Smooth muscle cell (in vitro differentiated cells): ENCODE results near the gene PYGB. TPM values are rescaled to one million over a fixed set of nuclear protein-coding genes. Genes with fewer than 3 reads are reported as not detected.

Experiments
- DNase-seq: peaks from one replicate; lab custom pipeline; 2025; ENCODE audit not compliant: unreplicated experiment; lab: John Stamatoyannopoulos, UW
- H2AFZ ChIP-seq: fragments of 200-600 bp; sonication (generic); 2 replicates; pipeline ENCODE4 v1.6.0; 2016; ENCODE audit warnings: antibody characterized with exemption, low read depth, mild to moderate bottlenecking
- H3F3A ChIP-seq: fragments of 200-600 bp; sonication (generic); 2 replicates; pipeline ENCODE4 v1.6.0; 2017; ENCODE audit warnings: antibody characterized with exemption, low read depth
- H3K27ac ChIP-seq: fragments of 200-600 bp; sonication (generic); 2 replicates; pipeline ENCODE4 v1.5.1; 2016; ENCODE audit warnings: low read depth, mild to moderate bottlenecking
- H3K27me3 ChIP-seq: fragments of 200-600 bp; sonication (generic); 2 replicates; pipeline ENCODE4 v1.6.1; 2016; ENCODE audit warnings: low read depth, mild to moderate bottlenecking
- H3K36me3 ChIP-seq: fragments of 200-600 bp; sonication (generic); 2 replicates; pipeline ENCODE4 v1.5.1; 2016; ENCODE audit warnings: low read depth
- H3K4me1 ChIP-seq: fragments of 200-600 bp; sonication (generic); 2 replicates; pipeline ENCODE4 v1.5.1; 2016; ENCODE audit warnings: low read depth
- H3K4me2 ChIP-seq: fragments of 200-600 bp; sonication (generic); 2 replicates; pipeline ENCODE4 v1.6.0; 2016; ENCODE audit warnings: mild to moderate bottlenecking
- H3K4me3 ChIP-seq: fragments of 200-600 bp; sonication (generic); 2 replicates; pipeline ENCODE4 v1.5.1; 2016; ENCODE audit warnings: mild to moderate bottlenecking
- H3K79me2 ChIP-seq: fragments of 200-600 bp; sonication (generic); 2 replicates; pipeline ENCODE4 v1.6.0; 2016; ENCODE audit warnings: low read depth, mild to moderate bottlenecking
- H3K9ac ChIP-seq: fragments of 200-600 bp; sonication (generic); 2 replicates; pipeline ENCODE4 v1.6.0; 2016; ENCODE audit warnings: low read depth
- H3K9me3 ChIP-seq: fragments of 200-600 bp; sonication (generic); replicated peaks from 2 replicates; pipeline ENCODE4 v1.5.1; 2016; ENCODE audit warnings: low read depth
- H4K20me1 ChIP-seq: fragments of 200-600 bp; sonication (generic); 2 replicates; pipeline ENCODE4 v1.6.0; 2016; ENCODE audit warnings: low read depth
- CTCF ChIP-seq: fragments of 200-600 bp; sonication (generic); IDR thresholded peaks from 2 replicates; pipeline ENCODE4 v1.5.1; 2017; ENCODE audit warnings: borderline replicate concordance, mild to moderate bottlenecking, antibody characterized with exemption; ENCODE audit not compliant: insufficient read depth, poor library complexity, severe bottlenecking
- WGBS: methylation state at CpG from one replicate; pipeline ENCODE4 v1.1.7; 2016; ENCODE audit warnings: low lambda C conversion rate; 5-methylcytosine and 5-hydroxymethylcytosine counted together
- polyA plus RNA-seq: library from polyadenylated mRNA; unstranded; fragments of >200 nt; fragmentation: Nextera tagmentation; extraction: Ambion mirVana; gene quantifications from 2 replicates; pipeline ENCODE4 v1.2.1, GENCODE V29; 2016
- total RNA-seq: library from RNA; depleted of rRNA; stranded (reverse); fragments of >200 nt; gene quantifications from 2 replicates; pipeline ENCODE4 v1.2.3, GENCODE V29; 2014

The PYGB gene
- total and polyA plus RNA-seq, 2 experiments from 2014 or later = 31.8 to 39.4 TPM

- peaks cover 5% of the 10 kb centered on the region for H3F3A ChIP-seq
- H3K27ac ChIP-seq = no peak overlapping the region
- H2AFZ ChIP-seq = no peak overlapping the region
- WGBS = 85% methylated on average over 5 of the region's 5 CpGs
- DNase-seq = no peak
- H3K4me2 ChIP-seq = no peak overlapping the region
- no peaks in the 10 kb centered on the region for H3K27me3 ChIP-seq
- peaks cover 44% of the 10 kb centered on the region for H3K79me2 ChIP-seq
- H4K20me1 ChIP-seq = peaks cover 74% of the 10 kb centered on the region
- H3K4me3 ChIP-seq = no peak overlapping the region
- H3K36me3 ChIP-seq = no peaks in the 10 kb centered on the region
- no peak for TF ChIP-seq CTCF
- peaks cover 28% of the 10 kb centered on the region for H3K4me1 ChIP-seq
- no peak overlapping the region for H3K9ac ChIP-seq
- no peaks in the 10 kb centered on the region for H3K9me3 ChIP-seq
These were observed 8.5 kb downstream of the PYGB start for GRCh38 chr20:25256226-25256859.

- TF ChIP-seq CTCF = no peak
- Histone ChIP-seq H3K79me2 (peaks cover 36% of the 10 kb centered on the region), H3K9me3 (no peaks in the 10 kb centered on the region), H3K9ac (no peak overlapping the region), H3F3A (peaks cover 5% of the 10 kb centered on the region), H3K27me3 (no peaks in the 10 kb centered on the region), H3K36me3 (no peaks in the 10 kb centered on the region), H2AFZ (no peak overlapping the region), H3K4me1 (peaks cover 22% of the 10 kb centered on the region), H4K20me1 (peaks cover 67% of the 10 kb centered on the region), H3K4me3 (no peak overlapping the region), H3K27ac (no peak overlapping the region), H3K4me2 (no peak overlapping the region)
- DNase-seq = no peak
- 95% methylated on average over 5 of the region's 5 CpGs for WGBS
These were observed 9.2 kb downstream of the PYGB start for GRCh38 chr20:25257130-25257529.

- 96% methylated on average over 10 of the region's 10 CpGs for WGBS
- no peak overlapping the region for H2AFZ ChIP-seq
- peaks cover 18% of the 10 kb centered on the region for H3K4me1 ChIP-seq
- no peak overlapping the region for H3K4me3 ChIP-seq
- no peaks in the 10 kb centered on the region for H3K27me3 ChIP-seq
- no peak for DNase-seq
- peaks cover 29% of the 10 kb centered on the region for H3K79me2 ChIP-seq
- peaks cover 5% of the 10 kb centered on the region for H3F3A ChIP-seq
- H3K4me2 ChIP-seq = no peak overlapping the region
- H3K27ac ChIP-seq = no peak overlapping the region
- no peaks in the 10 kb centered on the region for H3K9me3 ChIP-seq
- TF ChIP-seq CTCF = no peak
- H3K9ac ChIP-seq = no peak overlapping the region
- no peaks in the 10 kb centered on the region for H3K36me3 ChIP-seq
- H4K20me1 ChIP-seq = peaks cover 60% of the 10 kb centered on the region
These were observed 10.0 kb downstream of the PYGB start for GRCh38 chr20:25257756-25258475.
